Measurements from ENCODE around the gene CDC42BPB.

Gene CDC42BPB

GRCh38 chr14:102986810-102987579 is 70.4 kb downstream of the CDC42BPB start:
- Histone ChIP-seq H3K9me3 (ENCODE audit: control insufficient read depth, insufficient read depth, low read depth, low read length) (no peaks in the 10 kb centered on the region), H3K36me3 (ENCODE audit: control insufficient read depth in 2 of 2, insufficient read depth in 1 of 2, low read length in 2 of 2) (peaks cover 10 to 79% of the 10 kb centered on the region in 2 experiments), H3K27ac (ENCODE audit: extremely low read depth, low read depth, low read length) (no peak overlapping the region), H3K4me3 (ENCODE audit: low read depth, low read length) (no peak overlapping the region), H3K4me1 (ENCODE audit: control insufficient read depth, insufficient read depth, low read length) (no peaks in the 10 kb centered on the region)
- POLR2A ChIA-PET = no interaction called here
- CTCF ChIA-PET = no interaction called here
- TF ChIP-seq INSM2 (tag by site-specific recombination; IDR thresholded peaks at IDR 0.05) = no peak
- no peak for TF ChIP-seq ZNF175 (tag by site-specific recombination; IDR thresholded peaks at IDR 0.05)
- no peak for TF ChIP-seq ZFP37 (tag by site-specific recombination; IDR thresholded peaks at IDR 0.05)
- no peak for TF ChIP-seq ZEB2 (tag by site-specific recombination; IDR thresholded peaks at IDR 0.05)
- TF ChIP-seq ZNF664 (tag by site-specific recombination; IDR thresholded peaks at IDR 0.05) = no peak
- TF ChIP-seq ZNF530 (tag by site-specific recombination; IDR thresholded peaks at IDR 0.05; ENCODE audit: low read depth) = no peak
- TF ChIP-seq ZNF146 (tag by site-specific recombination; IDR thresholded peaks at IDR 0.05) = no peak
- no peak for TF ChIP-seq ZSCAN30 (tag by site-specific recombination; IDR thresholded peaks at IDR 0.05)
- TF ChIP-seq ZNF324 (tag by site-specific recombination; IDR thresholded peaks at IDR 0.05) = no peak
- TF ChIP-seq ZNF23 (tag by site-specific recombination; IDR thresholded peaks at IDR 0.05; ENCODE audit: borderline replicate concordance) = no peak
- TF ChIP-seq ZSCAN5A (tag by site-specific recombination; IDR thresholded peaks at IDR 0.05) = no peak
- no peak for TF ChIP-seq ZNF585B (tag by site-specific recombination; IDR thresholded peaks at IDR 0.05)
- TF ChIP-seq ZBTB48 (tag by site-specific recombination; IDR thresholded peaks at IDR 0.05) = no peak
- TF ChIP-seq ZNF138 (tag by site-specific recombination; IDR thresholded peaks at IDR 0.05; ENCODE audit: borderline replicate concordance) = no peak
- no peak for TF ChIP-seq BCL6B (tag by site-specific recombination; IDR thresholded peaks at IDR 0.05)
- no peak for TF ChIP-seq ZNF571 (tag by site-specific recombination; IDR thresholded peaks at IDR 0.05)

- peaks cover 13 to 80% of the 10 kb centered on the region in 2 experiments for H3K36me3 ChIP-seq (ENCODE audit: control insufficient read depth in 2 of 2, insufficient read depth in 1 of 2, low read length in 2 of 2)
- no peak overlapping the region for H3K4me3 ChIP-seq (ENCODE audit: low read depth, low read length)
- H3K4me1 ChIP-seq (ENCODE audit: control insufficient read depth, insufficient read depth, low read length) = no peaks in the 10 kb centered on the region
- ChIA-PET POLR2A (no interaction called here), CTCF (no interaction called here)
- H3K27ac ChIP-seq (ENCODE audit: extremely low read depth, low read depth, low read length) = no peak overlapping the region
- H3K9me3 ChIP-seq (ENCODE audit: control insufficient read depth, insufficient read depth, low read depth, low read length) = no peaks in the 10 kb centered on the region
- TF ChIP-seq REPIN1 (tag by site-specific recombination; IDR thresholded peaks at IDR 0.05; ENCODE audit: low read depth) = no peak
- TF ChIP-seq ZNF341 (tag by site-specific recombination; IDR thresholded peaks at IDR 0.05; ENCODE audit: low read depth) = no peak
- TF ChIP-seq ZNF114 (tag by site-specific recombination; IDR thresholded peaks at IDR 0.05) = no peak
- no peak for TF ChIP-seq ZNF280D (tag by site-specific recombination; IDR thresholded peaks at IDR 0.05)
- no peak for TF ChIP-seq ZNF785 (tag by site-specific recombination; IDR thresholded peaks at IDR 0.05)
- no peak for TF ChIP-seq ZNF645 (tag by site-specific recombination; IDR thresholded peaks at IDR 0.05)
- no peak for TF ChIP-seq ZNF157 (tag by site-specific recombination; IDR thresholded peaks at IDR 0.05)
- TF ChIP-seq ZNF639 (tag by site-specific recombination; IDR thresholded peaks at IDR 0.05) = no peak
- no peak for TF ChIP-seq ZNF214 (tag by site-specific recombination; IDR thresholded peaks at IDR 0.05; ENCODE audit: borderline replicate concordance)
- TF ChIP-seq ZNF19 (tag by site-specific recombination; IDR thresholded peaks at IDR 0.05; ENCODE audit: low read depth) = no peak
Observed at GRCh38 chr14:102985665-102986064, 71.7 kb downstream of the CDC42BPB start.
